Measurements from ENCODE around the gene NAA15. TPM values are rescaled to one million over a fixed set of nuclear protein-coding genes. Genes with fewer than 3 reads are reported as not detected.
"Not testable (repeated sequence)": the region's sequence is repeated elsewhere in the genome, so short reads cannot be mapped to it uniquely, and the experiment has no call there.

Gene NAA15
- total RNA-seq, 5 donors from 2014 or later (not counting 1 experiment from before 2014, with no cell fraction given) = 45.1 to 64.0 (median 50.7) TPM

GRCh38 chr4:139436122-139436521, 134.8 kb downstream of the NAA15 start:
- DNase-seq (no peak), ATAC-seq (replicated peaks in 1 of 4) (no peak)
- H3K27me3 ChIP-seq (replicated peaks in 1 of 2; ENCODE audit: control insufficient read depth in 2 of 2, extremely low read depth in 1 of 2, insufficient read depth in 2 of 2, low read length in 1 of 2) = no peaks in the 10 kb centered on the region
- peaks cover 12 to 28% (median 23%) of the 10 kb centered on the region in 3 donors for H3K9me3 Mint-ChIP-seq
- H3K4me1 Mint-ChIP-seq = peaks cover 0 to 9% (median 5%) of the 10 kb centered on the region in 3 donors
- no peak overlapping the region for H3K27ac Mint-ChIP-seq
- peaks cover 3% of the 10 kb centered on the region for H3K9me3 ChIP-seq
- ChIA-PET CTCF (interaction anchor here (0.7 kb wide), 3 partner anchors 12 to 204 kb away, joined by 3 to 10 read pairs (median 6); no protein-coding TSS in a partner anchor), POLR2A (interaction anchor here (0.7 kb wide), 2 partner anchors 84 to 1054 kb away, joined by 8 to 11 read pairs; no protein-coding TSS in a partner anchor)
- H3K36me3 Mint-ChIP-seq = peaks cover 61% of the 10 kb centered on the region
- H3K27me3 Mint-ChIP-seq = no peaks in the 10 kb centered on the region
- no peak overlapping the region for H3K27ac ChIP-seq (ENCODE audit: low read length)
- peaks cover 0 to 13% of the 10 kb centered on the region in 2 donors for H3K36me3 ChIP-seq (ENCODE audit: control insufficient read depth in 2 of 2, extremely low read depth in 1 of 2, insufficient read depth in 1 of 2, low read length in 1 of 2)
- no peak overlapping the region for H3K4me3 Mint-ChIP-seq
- no peak overlapping the region for H3K4me3 ChIP-seq (ENCODE audit: control insufficient read depth in 1 of 2, extremely low read depth in 1 of 2, low read length in 1 of 2)
- WGBS (ENCODE audit: insufficient coverage) = 87% methylated on average over 15 of the region's 23 CpGs
- H3K4me1 ChIP-seq (ENCODE audit: control insufficient read depth in 1 of 2, extremely low read depth in 1 of 2, insufficient read depth in 2 of 2, low read length in 2 of 2) = no peaks in the 10 kb centered on the region

GRCh38 chr4:139438141-139438540, 136.8 kb downstream of the NAA15 start:
- Histone ChIP-seq H3K27me3 (replicated peaks in 1 of 2; ENCODE audit: control insufficient read depth in 2 of 2, extremely low read depth in 1 of 2, insufficient read depth in 2 of 2, low read length in 1 of 2) (no peaks in the 10 kb centered on the region), H3K27ac (ENCODE audit: low read length) (no peak overlapping the region), H3K4me3 (ENCODE audit: control insufficient read depth in 1 of 2, extremely low read depth in 1 of 2, low read length in 1 of 2) (no peak overlapping the region), H3K4me1 (ENCODE audit: control insufficient read depth in 1 of 2, extremely low read depth in 1 of 2, insufficient read depth in 2 of 2, low read length in 2 of 2) (no peaks in the 10 kb centered on the region), H3K36me3 (ENCODE audit: control insufficient read depth in 2 of 2, extremely low read depth in 1 of 2, insufficient read depth in 1 of 2, low read length in 1 of 2) (peaks cover 0 to 13% of the 10 kb centered on the region in 2 donors), H3K9me3 (peaks cover 3% of the 10 kb centered on the region)
- 92% methylated on average over 2 of the region's 2 CpGs for WGBS (ENCODE audit: insufficient coverage)
- H3K9me3 Mint-ChIP-seq = peaks cover 12 to 29% (median 24%) of the 10 kb centered on the region in 3 donors
- no peak overlapping the region for H3K4me3 Mint-ChIP-seq
- CTCF ChIA-PET = no interaction called here
- no peak for ATAC-seq (replicated peaks in 1 of 4)
- no peaks in the 10 kb centered on the region for H3K27me3 Mint-ChIP-seq
- no peak overlapping the region for H3K27ac Mint-ChIP-seq
- DNase-seq = no peak
- H3K4me1 Mint-ChIP-seq = peaks cover 0 to 9% (median 5%) of the 10 kb centered on the region in 3 donors
- POLR2A ChIA-PET = interaction anchor here in 1 of 2 donors (0.6 kb wide), 1 partner anchor 72 kb away, joined by 3 read pairs; no protein-coding TSS in a partner anchor
- peaks cover 55% of the 10 kb centered on the region for H3K36me3 Mint-ChIP-seq

GRCh38 chr4:139441029-139441428, 139.7 kb downstream of the NAA15 start:
- H3K36me3 ChIP-seq (ENCODE audit: control insufficient read depth in 2 of 2, extremely low read depth in 1 of 2, insufficient read depth in 1 of 2, low read length in 1 of 2) = peaks cover 0 to 13% of the 10 kb centered on the region in 2 donors
- DNase-seq (no peak), ATAC-seq (replicated peaks in 1 of 4) (no peak)
- H3K27ac ChIP-seq (ENCODE audit: low read length) = no peak overlapping the region
- no peaks in the 10 kb centered on the region for H3K27me3 ChIP-seq (replicated peaks in 1 of 2; ENCODE audit: control insufficient read depth in 2 of 2, extremely low read depth in 1 of 2, insufficient read depth in 2 of 2, low read length in 1 of 2)
- H3K36me3 Mint-ChIP-seq = peaks cover 55% of the 10 kb centered on the region
- ChIA-PET POLR2A (no interaction called here), CTCF (no interaction called here)
- H3K4me1 Mint-ChIP-seq = peaks cover 0 to 5% (median 5%) of the 10 kb centered on the region in 3 donors
- H3K4me1 ChIP-seq (ENCODE audit: control insufficient read depth in 1 of 2, extremely low read depth in 1 of 2, insufficient read depth in 2 of 2, low read length in 2 of 2) = no peaks in the 10 kb centered on the region
- H3K4me3 ChIP-seq (ENCODE audit: control insufficient read depth in 1 of 2, extremely low read depth in 1 of 2, low read length in 1 of 2) = no peak overlapping the region
- H3K4me3 Mint-ChIP-seq = no peak overlapping the region
- peaks cover 12 to 29% (median 24%) of the 10 kb centered on the region in 3 donors for H3K9me3 Mint-ChIP-seq
- H3K27me3 Mint-ChIP-seq = no peaks in the 10 kb centered on the region
- WGBS (ENCODE audit: insufficient coverage) = 100% methylated on average over 2 of the region's 4 CpGs
- H3K9me3 ChIP-seq = peaks cover 3% of the 10 kb centered on the region
- H3K27ac Mint-ChIP-seq = no peak overlapping the region

- no peak overlapping the region for H3K4me3 Mint-ChIP-seq
- no peaks in the 10 kb centered on the region for H3K27me3 ChIP-seq (replicated peaks in 1 of 2; ENCODE audit: control insufficient read depth in 2 of 2, extremely low read depth in 1 of 2, insufficient read depth in 2 of 2, low read length in 1 of 2)
- no peak overlapping the region for H3K27ac Mint-ChIP-seq
- CTCF ChIA-PET = no interaction called here
- no peaks in the 10 kb centered on the region for H3K9me3 ChIP-seq
- peaks cover 38% of the 10 kb centered on the region for H3K36me3 Mint-ChIP-seq
- WGBS (ENCODE audit: insufficient coverage) = 95% methylated on average over 5 of the region's 7 CpGs
- POLR2A ChIA-PET = interaction anchor here in 1 of 2 donors (0.6 kb wide), 1 partner anchor 72 kb away, joined by 3 read pairs; no protein-coding TSS in a partner anchor
- H3K27me3 Mint-ChIP-seq = no peaks in the 10 kb centered on the region
- H3K36me3 ChIP-seq (ENCODE audit: control insufficient read depth in 2 of 2, extremely low read depth in 1 of 2, insufficient read depth in 1 of 2, low read length in 1 of 2) = peaks cover 0 to 7% of the 10 kb centered on the region in 2 donors
- ATAC-seq (replicated peaks in 1 of 4) = no peak
- peaks cover 12 to 17% (median 14%) of the 10 kb centered on the region in 3 donors for H3K9me3 Mint-ChIP-seq
- H3K4me1 ChIP-seq (ENCODE audit: control insufficient read depth in 1 of 2, extremely low read depth in 1 of 2, insufficient read depth in 2 of 2, low read length in 2 of 2) = no peaks in the 10 kb centered on the region
- H3K27ac ChIP-seq (ENCODE audit: low read length) = no peak overlapping the region
- peaks cover 0 to 3% (median 0%) of the 10 kb centered on the region in 3 donors for H3K4me1 Mint-ChIP-seq
- no peak overlapping the region for H3K4me3 ChIP-seq (ENCODE audit: control insufficient read depth in 1 of 2, extremely low read depth in 1 of 2, low read length in 1 of 2)
- no peak for DNase-seq
Observed at GRCh38 chr4:139443661-139444060, 142.4 kb downstream of the NAA15 start.

- CTCF ChIA-PET = not testable (repeated sequence)
- POLR2A ChIA-PET = interaction anchor here in 1 of 2 donors (0.6 kb wide), 1 partner anchor 17 kb away, joined by 3 read pairs; no protein-coding TSS in a partner anchor
Observed at GRCh38 chr4:139444881-139445280, 143.6 kb downstream of the NAA15 start.

GRCh38 chr4:139447078-139447477, 145.8 kb downstream of the NAA15 start:
- H3K4me1 ChIP-seq (ENCODE audit: control insufficient read depth in 1 of 2, extremely low read depth in 1 of 2, insufficient read depth in 2 of 2, low read length in 2 of 2); H3K4me3 ChIP-seq (ENCODE audit: control insufficient read depth in 1 of 2, extremely low read depth in 1 of 2, low read length in 1 of 2); H3K27me3 ChIP-seq (replicated peaks in 1 of 2; ENCODE audit: control insufficient read depth in 2 of 2, extremely low read depth in 1 of 2, insufficient read depth in 2 of 2, low read length in 1 of 2); H3K4me3 Mint-ChIP-seq; ATAC-seq (replicated peaks in 1 of 4); DNase-seq; H3K9me3 ChIP-seq; H3K27ac ChIP-seq (ENCODE audit: low read length); H3K27ac Mint-ChIP-seq; H3K36me3 ChIP-seq (ENCODE audit: control insufficient read depth in 2 of 2, extremely low read depth in 1 of 2, insufficient read depth in 1 of 2, low read length in 1 of 2); H3K9me3 Mint-ChIP-seq; H3K27me3 Mint-ChIP-seq; POLR2A ChIA-PET; H3K4me1 Mint-ChIP-seq; CTCF ChIA-PET: not testable (repeated sequence)
- peaks cover 18% of the 10 kb centered on the region for H3K36me3 Mint-ChIP-seq
- whole genome bisulfite sequencing (ENCODE audit: insufficient coverage) = 92% methylated on average over 3 of the region's 4 CpGs

More at GRCh38 chr4:139444881-139445280, 143.6 kb downstream of the NAA15 start:
- ATAC-seq (replicated peaks in 1 of 4); H3K36me3 ChIP-seq (ENCODE audit: control insufficient read depth in 2 of 2, extremely low read depth in 1 of 2, insufficient read depth in 1 of 2, low read length in 1 of 2); H3K27me3 Mint-ChIP-seq; H3K9me3 ChIP-seq; H3K4me3 ChIP-seq (ENCODE audit: control insufficient read depth in 1 of 2, extremely low read depth in 1 of 2, low read length in 1 of 2); H3K27ac Mint-ChIP-seq; H3K4me1 ChIP-seq (ENCODE audit: control insufficient read depth in 1 of 2, extremely low read depth in 1 of 2, insufficient read depth in 2 of 2, low read length in 2 of 2); H3K4me3 Mint-ChIP-seq; H3K9me3 Mint-ChIP-seq; DNase-seq; H3K4me1 Mint-ChIP-seq; H3K27me3 ChIP-seq (replicated peaks in 1 of 2; ENCODE audit: control insufficient read depth in 2 of 2, extremely low read depth in 1 of 2, insufficient read depth in 2 of 2, low read length in 1 of 2); H3K27ac ChIP-seq (ENCODE audit: low read length): not testable (repeated sequence)
- no CpG with 5 or more reads among the region's 3 CpGs for WGBS (ENCODE audit: insufficient coverage)
- peaks cover 29% of the 10 kb centered on the region for H3K36me3 Mint-ChIP-seq

Data from T-cell (primary cell).